GM21423 (cell line): ENCODE measurements around the gene SPDYE4.

Source experiments
- ATAC-seq: cut with Tn5 transposase; IDR thresholded peaks from one replicate; pipeline ENCODE4 v1.9.1; 2021; ENCODE audit warnings: mild to moderate bottlenecking, moderate library complexity; ENCODE audit not compliant: unreplicated experiment

The SPDYE4 gene

GRCh38 chr17:8741771-8742170, 16.6 kb downstream of the SPDYE4 start:
- no peak for ATAC-seq

- no peak for ATAC-seq
Observed at GRCh38 chr17:8741366-8741765, 17.0 kb downstream of the SPDYE4 start.

- ATAC-seq, result no peak
Observed at GRCh38 chr17:8740486-8740885, 17.9 kb downstream of the SPDYE4 start.

GRCh38 chr17:8739097-8739496, 19.2 kb downstream of the SPDYE4 start:
- no peak for ATAC-seq

- no peak for ATAC-seq
Observed at GRCh38 chr17:8736796-8737195, 21.6 kb downstream of the SPDYE4 start.

GRCh38 chr17:8736362-8736761, 22.0 kb downstream of the SPDYE4 start:
- no peak for ATAC-seq

- ATAC-seq, result no peak
Observed at GRCh38 chr17:8735336-8735939, 22.9 kb downstream of the SPDYE4 start.

GRCh38 chr17:8734876-8735275, 23.5 kb downstream of the SPDYE4 start:
- no peak for ATAC-seq

GRCh38 chr17:8732406-8733085, 25.8 kb downstream of the SPDYE4 start:
- ATAC-seq, result no peak

GRCh38 chr17:8729860-8730259, 28.5 kb downstream of the SPDYE4 start:
- no peak for ATAC-seq

GRCh38 chr17:8729421-8729820, 28.9 kb downstream of the SPDYE4 start:
- no peak for ATAC-seq

GRCh38 chr17:8728971-8729370, 29.4 kb downstream of the SPDYE4 start:
- ATAC-seq, result no peak

GRCh38 chr17:8728251-8728938, 30.0 kb downstream of the SPDYE4 start:
- no peak for ATAC-seq

GRCh38 chr17:8726941-8727555, 31.3 kb downstream of the SPDYE4 start:
- ATAC-seq, result no peak

GRCh38 chr17:8725881-8726876, 32.2 kb downstream of the SPDYE4 start:
- ATAC-seq, result no peak

- no peak for ATAC-seq
Observed at GRCh38 chr17:8724451-8724850, 33.9 kb downstream of the SPDYE4 start.

GRCh38 chr17:8720596-8720995, 37.8 kb downstream of the SPDYE4 start:
- ATAC-seq, result no peak

- ATAC-seq, result no peak
Observed at GRCh38 chr17:8719291-8720246, 38.8 kb downstream of the SPDYE4 start.

GRCh38 chr17:8718001-8718563, 40.3 kb downstream of the SPDYE4 start:
- no peak for ATAC-seq
